ENCODE data around the gene CMTM7.

CMTM7 gene

GRCh38 chr3:32366638-32367397 is 24.8 kb upstream of the CMTM7 start:
- H3K27ac ChIP-seq (ENCODE audit: poor library complexity, severe bottlenecking), result no peak overlapping the region

DNA sequence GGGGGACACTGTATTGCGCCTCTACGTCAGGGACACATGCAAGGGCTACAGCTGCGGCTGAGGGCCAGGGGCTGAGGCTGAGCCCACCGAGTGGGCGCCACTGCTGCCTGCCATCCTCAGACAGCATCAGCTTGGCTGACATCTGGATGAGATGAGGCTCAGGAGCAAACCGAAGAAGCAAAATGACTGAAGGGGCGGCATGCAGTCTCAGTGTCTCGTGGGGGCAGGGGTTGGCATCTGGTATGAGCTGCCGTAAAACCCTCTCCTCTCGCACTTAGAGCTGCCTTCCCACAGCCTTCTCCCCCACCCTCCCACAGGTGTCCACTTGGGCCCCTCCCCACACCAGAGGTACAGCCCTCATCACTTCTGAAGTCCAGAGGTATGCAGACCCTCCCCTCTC is 24.2 kb upstream of the CMTM7 start:
- H3K4me3 ChIP-seq (ENCODE audit: severe bottlenecking), result no peak overlapping the region
- no peak for TF ChIP-seq CTCF (IDR thresholded peaks at IDR 0.05; ENCODE audit: poor library complexity, severe bottlenecking)
- no peaks in the 10 kb centered on the region for H3K9me3 ChIP-seq (ENCODE audit: severe bottlenecking)
- no peaks in the 10 kb centered on the region for H3K36me3 ChIP-seq (ENCODE audit: low read depth)
- no peak overlapping the region for H3K27ac ChIP-seq (ENCODE audit: poor library complexity, severe bottlenecking)
- H3K4me1 ChIP-seq (ENCODE audit: insufficient read depth, poor library complexity, severe bottlenecking), result peaks cover 4% of the 10 kb centered on the region
- no peak for DNase-seq (ENCODE audit: low spot score)
- no peaks in the 10 kb centered on the region for H3K27me3 ChIP-seq (ENCODE audit: insufficient read depth, poor library complexity, severe bottlenecking)
- no peak for ATAC-seq (ENCODE audit: low read depth)

More at GRCh38 chr3:32366638-32367397, 24.8 kb upstream of the CMTM7 start:
- peak; percentile 40; the same call in 1 of the 3 replicates for ATAC-seq (ENCODE audit: low read depth)
- no peak for DNase-seq (ENCODE audit: low spot score)
- TF ChIP-seq CTCF (IDR thresholded peaks at IDR 0.05; ENCODE audit: poor library complexity, severe bottlenecking), result no peak
- Histone ChIP-seq H3K4me3 (ENCODE audit: severe bottlenecking) (no peak overlapping the region), H3K4me1 (ENCODE audit: insufficient read depth, poor library complexity, severe bottlenecking) (peaks cover 4% of the 10 kb centered on the region), H3K36me3 (ENCODE audit: low read depth) (no peaks in the 10 kb centered on the region), H3K9me3 (ENCODE audit: severe bottlenecking) (no peaks in the 10 kb centered on the region), H3K27me3 (ENCODE audit: insufficient read depth, poor library complexity, severe bottlenecking) (no peaks in the 10 kb centered on the region)

DNA sequence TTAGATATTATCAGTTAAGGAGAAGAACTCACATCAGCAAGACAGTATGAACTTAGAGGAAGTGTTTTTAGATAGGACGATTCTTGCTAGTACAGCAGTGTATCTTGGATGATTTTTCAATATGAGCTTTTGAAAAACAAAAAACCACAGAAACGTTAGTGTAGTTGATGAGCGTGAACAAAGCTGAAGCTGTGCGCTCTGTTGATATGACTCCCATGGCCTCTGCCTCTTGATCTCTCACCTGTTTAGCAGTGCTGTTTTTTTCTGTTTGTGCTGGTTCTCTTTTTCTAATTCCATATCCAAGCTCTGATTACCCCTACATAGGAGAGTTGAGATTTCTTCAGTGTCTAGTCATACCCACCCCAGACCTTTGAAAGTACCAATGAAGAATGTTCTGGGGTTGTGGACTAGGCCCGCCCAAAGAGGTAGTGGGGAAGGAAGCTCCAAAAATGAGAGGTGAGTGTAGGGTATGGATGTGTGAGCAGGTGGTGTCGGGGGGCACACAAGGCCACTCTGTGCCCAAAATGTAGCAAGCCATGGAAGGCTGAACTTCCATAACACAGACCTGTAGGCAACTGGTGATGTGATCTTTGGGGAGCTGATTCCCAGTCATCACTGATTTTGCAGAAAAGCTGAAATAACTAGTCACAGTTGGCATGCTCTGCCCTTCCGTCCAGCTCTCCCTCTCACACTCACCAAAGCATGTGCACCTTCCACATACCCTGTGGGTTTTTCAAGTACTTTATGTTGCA is 20.0 kb upstream of the CMTM7 start:
- no peaks in the 10 kb centered on the region for H3K36me3 ChIP-seq (ENCODE audit: low read depth)

DNA sequence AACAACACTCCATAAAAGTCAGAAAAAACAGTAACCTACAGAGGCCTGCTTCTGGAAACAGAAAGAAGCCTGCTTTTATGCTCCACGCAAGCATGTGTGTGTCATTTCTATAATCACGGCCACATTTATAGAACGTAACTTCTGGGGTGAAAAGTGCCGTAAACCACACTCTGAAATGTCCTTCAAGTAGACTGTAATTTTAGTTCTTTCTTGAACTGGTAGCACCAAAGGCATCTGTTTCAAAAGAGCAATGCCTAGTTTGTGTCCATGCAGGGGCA is 19.5 kb upstream of the CMTM7 start:
- ATAC-seq (ENCODE audit: low read depth) (no peak), DNase-seq (ENCODE audit: low spot score) (no peak)
- Histone ChIP-seq H3K4me3 (ENCODE audit: severe bottlenecking) (no peak overlapping the region), H3K27ac (ENCODE audit: poor library complexity, severe bottlenecking) (no peak overlapping the region), H3K27me3 (ENCODE audit: insufficient read depth, poor library complexity, severe bottlenecking) (no peaks in the 10 kb centered on the region), H3K9me3 (ENCODE audit: severe bottlenecking) (no peaks in the 10 kb centered on the region), H3K36me3 (ENCODE audit: low read depth) (no peaks in the 10 kb centered on the region), H3K4me1 (ENCODE audit: insufficient read depth, poor library complexity, severe bottlenecking) (no peaks in the 10 kb centered on the region)
- TF ChIP-seq CTCF (IDR thresholded peaks at IDR 0.05; ENCODE audit: poor library complexity, severe bottlenecking), result no peak

More for the DNA sequence above, 20.0 kb upstream of the CMTM7 start:
- Histone ChIP-seq H3K4me3 (ENCODE audit: severe bottlenecking) (no peak overlapping the region), H3K9me3 (ENCODE audit: severe bottlenecking) (no peaks in the 10 kb centered on the region), H3K27me3 (ENCODE audit: insufficient read depth, poor library complexity, severe bottlenecking) (no peaks in the 10 kb centered on the region), H3K27ac (ENCODE audit: poor library complexity, severe bottlenecking) (no peak overlapping the region), H3K4me1 (ENCODE audit: insufficient read depth, poor library complexity, severe bottlenecking) (no peaks in the 10 kb centered on the region)
- no peak for ATAC-seq (ENCODE audit: low read depth)
- no peak for DNase-seq (ENCODE audit: low spot score)
- no peak for TF ChIP-seq CTCF (IDR thresholded peaks at IDR 0.05; ENCODE audit: poor library complexity, severe bottlenecking)

DNA sequence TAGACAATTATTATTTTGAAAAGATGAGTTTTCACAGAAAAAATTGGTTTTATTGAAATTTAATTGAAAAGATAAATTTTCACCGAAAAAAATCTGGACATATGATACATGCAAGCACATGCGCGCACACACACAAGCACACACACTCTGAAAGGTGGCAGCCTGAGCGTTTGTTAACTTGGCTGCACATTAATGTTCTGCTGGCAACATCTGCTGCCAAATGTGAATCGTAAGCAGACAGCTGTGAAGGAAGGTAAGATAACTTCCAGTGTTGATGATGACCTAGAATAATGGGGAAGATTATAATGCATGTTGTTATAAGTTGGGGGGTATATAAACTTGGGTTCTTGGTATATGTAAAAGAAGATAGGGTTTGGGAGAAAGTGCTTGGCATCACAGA is 18.4 kb upstream of the CMTM7 start:
- H3K4me1 ChIP-seq (ENCODE audit: insufficient read depth, poor library complexity, severe bottlenecking), result no peaks in the 10 kb centered on the region
- H3K36me3 ChIP-seq (ENCODE audit: low read depth), result no peaks in the 10 kb centered on the region
- ATAC-seq (ENCODE audit: low read depth), result no peak
- no peaks in the 10 kb centered on the region for H3K9me3 ChIP-seq (ENCODE audit: severe bottlenecking)
- H3K4me3 ChIP-seq (ENCODE audit: severe bottlenecking), result no peak overlapping the region
- no peak for DNase-seq (ENCODE audit: low spot score)
- H3K27me3 ChIP-seq (ENCODE audit: insufficient read depth, poor library complexity, severe bottlenecking), result no peaks in the 10 kb centered on the region
- TF ChIP-seq CTCF (IDR thresholded peaks at IDR 0.05; ENCODE audit: poor library complexity, severe bottlenecking), result no peak
- H3K27ac ChIP-seq (ENCODE audit: poor library complexity, severe bottlenecking), result no peak overlapping the region

Data from RWPE2 (cell line).